ENCODE measurements around the gene SLC9A9.
A peak's percentile ranks its signal among the peaks of the same experiment; 100 is the strongest.

SLC9A9 gene

GRCh38 chr3:143419611-143420010, 428.7 kb downstream of the SLC9A9 start:
- in situ Hi-C loops (cut with MboI; ENCODE audit: low pct_unique_long_range_greater_than_20kb, low sequenced_read_pairs), result no loop called here
- no peak for DNase-seq

DNA sequence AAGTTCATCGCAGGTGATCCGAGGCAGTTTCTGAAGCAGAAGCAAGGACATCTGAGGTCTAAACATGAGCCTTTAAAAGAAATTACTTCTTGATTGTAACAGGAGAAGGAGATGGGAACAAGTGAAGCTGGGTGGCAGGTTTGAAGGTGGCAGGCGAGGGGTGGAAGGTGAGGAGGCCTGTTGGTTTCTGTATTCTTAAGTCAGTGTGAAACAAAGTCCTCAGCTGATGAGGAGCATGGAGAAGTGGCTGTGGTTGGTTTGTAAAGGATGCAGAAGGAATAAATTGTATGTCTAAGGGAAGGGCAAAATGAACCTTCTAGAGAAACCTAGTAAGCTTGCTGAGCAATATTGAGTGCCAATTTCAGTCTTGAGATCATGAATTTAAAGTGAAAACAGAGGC, 429.9 kb downstream of the SLC9A9 start:
- no peak for DNase-seq
- in situ Hi-C loops (cut with MboI; ENCODE audit: low pct_unique_long_range_greater_than_20kb, low sequenced_read_pairs), result no loop called here

- in situ Hi-C loops (cut with MboI; ENCODE audit: low pct_unique_long_range_greater_than_20kb, low sequenced_read_pairs), result no loop called here
- DNase-seq, result no peak
Measured at GRCh38 chr3:143416229-143416628, 432.0 kb downstream of the SLC9A9 start.

- no peak for DNase-seq
- in situ Hi-C loops (cut with MboI; ENCODE audit: low pct_unique_long_range_greater_than_20kb, low sequenced_read_pairs), result no loop called here
Measured at GRCh38 chr3:143414571-143415253, 433.6 kb downstream of the SLC9A9 start.

- no peak for DNase-seq
Measured at GRCh38 chr3:143413372-143413771, 434.9 kb downstream of the SLC9A9 start.

DNA sequence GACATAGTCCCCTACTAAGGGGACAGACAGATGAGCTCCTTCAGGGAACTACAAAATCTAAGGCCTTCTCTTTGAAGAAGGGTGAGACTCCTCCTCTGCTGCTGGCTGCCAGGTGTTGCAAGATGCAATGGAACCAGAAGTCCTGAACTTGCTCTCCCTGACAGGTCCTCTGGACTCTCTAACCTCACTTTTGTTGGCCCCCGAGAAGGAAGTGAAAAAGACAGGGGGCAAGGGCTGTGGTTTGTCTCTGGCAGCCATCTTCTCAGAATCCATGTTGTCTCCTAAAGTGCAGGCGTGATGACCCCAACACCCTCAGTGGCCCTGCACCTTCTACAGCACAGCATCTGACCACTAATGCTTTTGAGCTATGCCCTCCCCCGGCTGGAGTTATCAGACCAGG, 436.2 kb downstream of the SLC9A9 start:
- in situ Hi-C loops (cut with MboI; ENCODE audit: low pct_unique_long_range_greater_than_20kb, low sequenced_read_pairs), result no loop called here
- DNase-seq, result no peak

More at GRCh38 chr3:143413372-143413771, 434.9 kb downstream of the SLC9A9 start:
- in situ Hi-C loops (cut with MboI; ENCODE audit: low pct_unique_long_range_greater_than_20kb, low sequenced_read_pairs), result no loop called here

DNA sequence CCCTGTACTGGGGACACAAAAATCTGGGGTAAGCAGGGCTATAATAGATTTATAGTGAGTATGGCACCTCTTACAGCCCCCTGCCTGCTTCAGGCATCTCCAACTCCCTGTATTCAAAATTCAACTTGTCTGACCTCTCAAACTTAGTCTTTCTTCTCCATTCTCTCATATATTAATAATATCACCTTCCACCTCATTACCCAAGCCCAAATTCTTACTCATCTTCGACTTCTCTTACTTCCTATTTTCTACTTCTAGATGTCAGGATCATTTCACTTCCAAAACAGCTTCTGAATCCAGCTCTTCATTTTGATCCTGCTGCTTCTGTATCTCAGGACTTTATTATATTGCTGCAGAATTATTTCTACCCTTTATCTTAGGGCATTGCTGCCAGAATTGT, 438.0 kb downstream of the SLC9A9 start:
- no peak for DNase-seq
- in situ Hi-C loops (cut with MboI; ENCODE audit: low pct_unique_long_range_greater_than_20kb, low sequenced_read_pairs), result no loop called here

DNA sequence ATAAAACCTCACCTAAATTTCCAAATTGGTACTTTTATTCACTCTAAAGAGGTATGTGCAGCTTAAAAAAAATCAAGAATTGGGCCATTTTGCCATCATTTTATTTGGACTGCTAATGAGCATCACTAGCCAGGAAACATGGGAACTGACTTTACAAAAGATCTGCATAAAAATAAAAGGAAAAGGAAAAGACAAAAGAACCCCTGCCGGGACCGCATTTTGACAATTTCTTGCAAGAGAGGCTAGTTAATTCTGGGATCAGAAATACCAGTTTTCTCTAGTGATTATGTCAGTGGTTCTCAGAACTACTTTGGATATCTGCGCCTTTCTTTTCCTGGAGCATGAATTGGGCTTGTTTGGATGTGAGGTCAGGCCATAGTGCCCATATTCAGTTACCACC, 439.5 kb downstream of the SLC9A9 start:
- in situ Hi-C loops (cut with MboI; ENCODE audit: low pct_unique_long_range_greater_than_20kb, low sequenced_read_pairs), result no loop called here
- no peak for DNase-seq

- in situ Hi-C loops (cut with MboI; ENCODE audit: low pct_unique_long_range_greater_than_20kb, low sequenced_read_pairs), result no loop called here
- no peak for DNase-seq
Measured at GRCh38 chr3:143402602-143403001, 445.7 kb downstream of the SLC9A9 start.

GRCh38 chr3:143396790-143397189, 451.5 kb downstream of the SLC9A9 start:
- no peak for DNase-seq
- in situ Hi-C loops (cut with MboI; ENCODE audit: low pct_unique_long_range_greater_than_20kb, low sequenced_read_pairs), result no loop called here

DNA sequence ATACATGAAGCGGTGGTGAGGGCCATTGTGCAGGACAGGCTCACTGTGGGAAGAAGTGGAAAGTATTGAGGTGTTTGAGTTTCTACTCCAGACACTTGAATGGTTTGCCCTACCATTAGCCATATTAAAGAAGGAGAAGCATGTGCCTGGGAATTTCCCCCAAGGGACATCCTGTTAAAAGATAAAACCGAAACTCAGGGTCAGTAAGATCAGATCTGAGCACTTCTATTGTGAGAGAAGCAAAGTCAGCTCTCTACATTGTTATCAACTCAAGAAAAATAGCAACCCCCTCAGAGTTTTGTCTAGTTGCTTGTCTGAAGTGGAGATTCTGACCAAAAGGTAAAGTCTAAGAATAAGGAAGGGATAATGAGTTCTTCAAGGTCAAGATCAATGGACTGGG, 458.9 kb downstream of the SLC9A9 start:
- no peak for DNase-seq
- in situ Hi-C loops (cut with MboI; ENCODE audit: low pct_unique_long_range_greater_than_20kb, low sequenced_read_pairs), result no loop called here

- DNase-seq, result no peak
- in situ Hi-C loops (cut with MboI; ENCODE audit: low pct_unique_long_range_greater_than_20kb, low sequenced_read_pairs), result no loop called here
Measured at GRCh38 chr3:143387425-143387824, 460.8 kb downstream of the SLC9A9 start.

- in situ Hi-C loops (cut with MboI; ENCODE audit: low pct_unique_long_range_greater_than_20kb, low sequenced_read_pairs), result no loop called here
- DNase-seq, result no peak
Measured at GRCh38 chr3:143384076-143384475, 464.2 kb downstream of the SLC9A9 start.

- in situ Hi-C loops (cut with MboI; ENCODE audit: low pct_unique_long_range_greater_than_20kb, low sequenced_read_pairs), result no loop called here
- DNase-seq, result no peak
Measured at GRCh38 chr3:143383421-143383820, 464.8 kb downstream of the SLC9A9 start.

DNA sequence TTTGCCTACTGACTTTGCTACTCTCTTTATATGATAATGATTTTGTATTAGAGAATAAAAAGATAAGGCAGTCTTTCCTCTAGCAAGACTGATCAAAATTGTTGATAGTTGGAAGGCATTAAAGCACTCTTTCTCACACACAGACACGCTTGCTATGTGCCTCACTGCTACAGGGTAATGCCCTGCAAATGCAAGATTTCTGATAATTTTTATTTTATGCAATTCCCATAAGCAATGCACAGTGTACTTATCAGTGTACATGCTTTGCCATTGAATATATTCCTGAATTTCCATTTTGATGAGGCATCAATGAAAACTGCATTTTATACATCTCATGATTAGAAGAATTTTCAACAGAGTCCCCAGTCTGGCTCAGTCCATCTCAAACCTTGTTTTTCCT, 465.5 kb downstream of the SLC9A9 start:
- no peak for DNase-seq
- in situ Hi-C loops (cut with MboI; ENCODE audit: low pct_unique_long_range_greater_than_20kb, low sequenced_read_pairs), result no loop called here

DNA sequence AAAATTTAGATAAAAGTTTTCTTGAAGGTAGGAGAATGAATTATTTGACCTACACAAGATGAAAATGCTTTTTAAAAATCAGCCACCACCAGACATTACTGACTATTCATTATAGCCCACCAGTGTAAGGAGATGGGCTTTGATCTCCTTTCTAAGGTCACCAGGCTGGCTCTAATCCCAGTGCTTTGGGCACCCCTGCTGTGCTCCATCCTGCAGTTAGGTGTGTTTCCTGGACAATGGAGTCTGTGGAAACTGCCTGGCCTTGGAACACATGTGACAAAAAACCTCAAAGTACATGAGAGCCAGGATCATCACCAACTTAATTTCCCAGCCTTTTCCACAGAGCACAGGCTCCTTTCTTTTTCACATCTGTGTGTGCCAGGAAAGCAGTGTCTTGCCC, 467.8 kb downstream of the SLC9A9 start:
- in situ Hi-C loops (cut with MboI; ENCODE audit: low pct_unique_long_range_greater_than_20kb, low sequenced_read_pairs), result no loop called here
- DNase-seq, result no peak

DNA sequence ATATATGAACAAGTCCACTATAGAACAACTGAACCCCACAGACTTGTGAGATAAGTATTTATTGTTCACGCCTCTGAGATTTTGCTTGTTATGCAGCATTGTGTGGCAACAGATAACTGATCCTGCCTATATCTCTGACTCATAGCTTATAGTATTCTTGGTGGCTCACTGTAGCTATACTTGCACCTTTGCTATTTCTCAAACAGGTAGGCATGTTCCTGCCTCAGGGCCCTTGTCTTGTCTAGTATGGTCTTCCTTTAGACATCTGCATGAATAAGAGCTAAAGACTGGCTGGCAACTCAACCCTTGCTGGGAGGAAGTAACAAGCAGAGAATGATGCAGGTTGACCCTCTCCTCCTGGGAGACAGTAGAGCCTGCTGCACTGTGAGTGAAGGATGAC, 472.6 kb downstream of the SLC9A9 start:
- DNase-seq, result no peak
- in situ Hi-C loops (cut with MboI; ENCODE audit: low pct_unique_long_range_greater_than_20kb, low sequenced_read_pairs), result no loop called here

GRCh38 chr3:143367171-143367570, 481.1 kb downstream of the SLC9A9 start:
- in situ Hi-C loops (cut with MboI; ENCODE audit: low pct_unique_long_range_greater_than_20kb, low sequenced_read_pairs), result no loop called here
- DNase-seq, result no peak

DNA sequence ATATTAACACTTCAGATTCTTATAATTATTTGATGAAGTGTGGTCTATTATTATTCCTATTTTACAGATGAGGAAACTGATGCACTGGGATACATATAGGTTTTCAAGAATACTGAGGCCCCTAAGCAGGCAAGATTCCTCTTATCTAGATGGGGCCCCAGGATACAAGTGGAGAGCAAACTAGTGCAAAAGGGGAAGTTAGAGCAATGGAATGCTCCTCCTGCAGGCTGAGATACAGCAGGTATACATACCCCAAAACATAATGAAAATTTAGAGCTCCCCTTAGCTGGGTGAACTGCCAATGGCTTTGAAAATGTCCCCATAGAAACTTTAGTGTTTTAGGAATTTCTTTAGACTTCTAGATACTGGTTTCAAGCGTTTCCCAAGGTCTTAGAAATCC, 481.6 kb downstream of the SLC9A9 start:
- peak; percentile 32 for DNase-seq
- in situ Hi-C loops (cut with MboI; ENCODE audit: low pct_unique_long_range_greater_than_20kb, low sequenced_read_pairs), result no loop called here

- no peak for DNase-seq
- in situ Hi-C loops (cut with MboI; ENCODE audit: low pct_unique_long_range_greater_than_20kb, low sequenced_read_pairs), result no loop called here
Measured at GRCh38 chr3:143363949-143364348, 484.3 kb downstream of the SLC9A9 start.

GRCh38 chr3:143363276-143363675, 485.0 kb downstream of the SLC9A9 start:
- in situ Hi-C loops (cut with MboI; ENCODE audit: low pct_unique_long_range_greater_than_20kb, low sequenced_read_pairs), result no loop called here
- DNase-seq, result peak; percentile 16
